Measurements from ENCODE around the gene ATP13A2.

Gene ATP13A2, protein sequence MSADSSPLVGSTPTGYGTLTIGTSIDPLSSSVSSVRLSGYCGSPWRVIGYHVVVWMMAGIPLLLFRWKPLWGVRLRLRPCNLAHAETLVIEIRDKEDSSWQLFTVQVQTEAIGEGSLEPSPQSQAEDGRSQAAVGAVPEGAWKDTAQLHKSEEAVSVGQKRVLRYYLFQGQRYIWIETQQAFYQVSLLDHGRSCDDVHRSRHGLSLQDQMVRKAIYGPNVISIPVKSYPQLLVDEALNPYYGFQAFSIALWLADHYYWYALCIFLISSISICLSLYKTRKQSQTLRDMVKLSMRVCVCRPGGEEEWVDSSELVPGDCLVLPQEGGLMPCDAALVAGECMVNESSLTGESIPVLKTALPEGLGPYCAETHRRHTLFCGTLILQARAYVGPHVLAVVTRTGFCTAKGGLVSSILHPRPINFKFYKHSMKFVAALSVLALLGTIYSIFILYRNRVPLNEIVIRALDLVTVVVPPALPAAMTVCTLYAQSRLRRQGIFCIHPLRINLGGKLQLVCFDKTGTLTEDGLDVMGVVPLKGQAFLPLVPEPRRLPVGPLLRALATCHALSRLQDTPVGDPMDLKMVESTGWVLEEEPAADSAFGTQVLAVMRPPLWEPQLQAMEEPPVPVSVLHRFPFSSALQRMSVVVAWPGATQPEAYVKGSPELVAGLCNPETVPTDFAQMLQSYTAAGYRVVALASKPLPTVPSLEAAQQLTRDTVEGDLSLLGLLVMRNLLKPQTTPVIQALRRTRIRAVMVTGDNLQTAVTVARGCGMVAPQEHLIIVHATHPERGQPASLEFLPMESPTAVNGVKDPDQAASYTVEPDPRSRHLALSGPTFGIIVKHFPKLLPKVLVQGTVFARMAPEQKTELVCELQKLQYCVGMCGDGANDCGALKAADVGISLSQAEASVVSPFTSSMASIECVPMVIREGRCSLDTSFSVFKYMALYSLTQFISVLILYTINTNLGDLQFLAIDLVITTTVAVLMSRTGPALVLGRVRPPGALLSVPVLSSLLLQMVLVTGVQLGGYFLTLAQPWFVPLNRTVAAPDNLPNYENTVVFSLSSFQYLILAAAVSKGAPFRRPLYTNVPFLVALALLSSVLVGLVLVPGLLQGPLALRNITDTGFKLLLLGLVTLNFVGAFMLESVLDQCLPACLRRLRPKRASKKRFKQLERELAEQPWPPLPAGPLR

DNA sequence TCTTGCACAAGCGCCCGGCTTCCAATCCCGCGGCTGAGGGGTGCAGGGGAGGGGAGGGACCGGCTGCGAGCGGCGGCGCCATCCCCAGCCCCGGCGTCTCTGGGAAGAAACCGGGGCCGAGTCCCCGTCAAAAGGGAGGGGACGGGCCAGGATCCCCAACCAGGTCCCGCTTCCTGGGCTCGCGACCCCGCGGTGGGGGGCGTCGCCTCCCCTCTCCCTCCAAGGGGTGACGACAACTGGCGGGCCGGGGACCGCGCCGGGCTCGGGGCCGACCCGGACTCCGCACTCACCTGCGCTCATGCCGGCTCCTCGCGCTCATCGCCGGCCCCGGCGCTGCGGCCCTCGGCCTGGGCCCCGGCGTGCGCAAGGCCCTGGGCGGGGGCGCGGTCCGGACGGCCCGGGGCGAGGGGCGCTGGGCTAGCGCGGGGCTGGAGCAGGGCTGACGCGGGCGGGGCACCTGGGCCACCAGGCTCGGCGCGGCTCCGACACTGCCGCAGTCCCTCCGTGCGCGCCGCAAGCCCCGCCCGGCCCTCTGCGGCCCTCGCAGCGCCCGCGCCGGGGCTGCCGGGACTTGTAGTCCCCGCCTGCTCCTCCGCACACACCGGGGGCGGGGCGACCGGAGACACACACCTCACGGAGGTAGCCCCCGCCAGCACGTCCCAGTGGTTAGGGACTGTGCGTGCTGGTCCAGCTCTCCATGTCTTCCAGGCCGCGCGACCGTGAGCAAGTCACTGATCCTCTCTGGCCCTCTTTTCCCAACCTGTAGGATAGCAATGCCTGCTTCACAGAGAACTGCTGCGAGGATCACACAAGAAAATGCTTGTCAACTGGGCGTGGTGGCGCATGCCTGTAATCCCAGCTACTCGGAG lies at the start of gene ATP13A2:
ATP13A2 (minus strand) TSS at position 490 of the 869 bp plus-strand sequence; CDS start at position 300, 190 bp downstream.
- in situ Hi-C loops (cut with MboI; ENCODE audit: low sequenced_read_pairs), result no loop called here

DNA sequence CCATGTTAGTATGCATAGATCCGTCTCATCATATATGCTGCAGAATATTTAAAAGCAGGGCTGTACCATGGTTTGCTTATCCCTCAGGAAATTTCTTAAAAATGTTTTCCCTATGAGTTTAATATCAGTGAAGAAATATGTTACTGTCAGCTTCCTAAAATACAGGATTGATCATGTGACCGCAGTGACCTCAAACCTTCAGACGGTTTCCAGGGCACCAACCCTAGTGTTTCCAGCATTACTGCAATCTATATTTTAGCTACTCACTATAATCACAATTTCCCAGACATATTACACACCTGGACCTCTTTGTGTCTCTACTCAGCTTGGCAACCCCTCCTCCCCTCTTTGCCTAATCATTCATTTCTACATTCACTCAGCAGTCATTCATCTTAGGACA lies 49.8 kb upstream of the ATP13A2 start:
- in situ Hi-C loops (cut with MboI; ENCODE audit: low sequenced_read_pairs), result no loop called here

GRCh38 chr1:17060306-17060749 lies 48.6 kb upstream of the ATP13A2 start:
- in situ Hi-C loops (cut with MboI; ENCODE audit: low sequenced_read_pairs), result no loop called here

GRCh38 chr1:17059391-17060305 lies 47.9 kb upstream of the ATP13A2 start:
- in situ Hi-C loops (cut with MboI; ENCODE audit: low sequenced_read_pairs), result no loop called here

- in situ Hi-C loops (cut with MboI; ENCODE audit: low sequenced_read_pairs), result no loop called here
Measured at GRCh38 chr1:17056551-17056950, 44.8 kb upstream of the ATP13A2 start.

GRCh38 chr1:17055801-17056200 lies 44.1 kb upstream of the ATP13A2 start:
- in situ Hi-C loops (cut with MboI; ENCODE audit: low sequenced_read_pairs), result no loop called here

DNA sequence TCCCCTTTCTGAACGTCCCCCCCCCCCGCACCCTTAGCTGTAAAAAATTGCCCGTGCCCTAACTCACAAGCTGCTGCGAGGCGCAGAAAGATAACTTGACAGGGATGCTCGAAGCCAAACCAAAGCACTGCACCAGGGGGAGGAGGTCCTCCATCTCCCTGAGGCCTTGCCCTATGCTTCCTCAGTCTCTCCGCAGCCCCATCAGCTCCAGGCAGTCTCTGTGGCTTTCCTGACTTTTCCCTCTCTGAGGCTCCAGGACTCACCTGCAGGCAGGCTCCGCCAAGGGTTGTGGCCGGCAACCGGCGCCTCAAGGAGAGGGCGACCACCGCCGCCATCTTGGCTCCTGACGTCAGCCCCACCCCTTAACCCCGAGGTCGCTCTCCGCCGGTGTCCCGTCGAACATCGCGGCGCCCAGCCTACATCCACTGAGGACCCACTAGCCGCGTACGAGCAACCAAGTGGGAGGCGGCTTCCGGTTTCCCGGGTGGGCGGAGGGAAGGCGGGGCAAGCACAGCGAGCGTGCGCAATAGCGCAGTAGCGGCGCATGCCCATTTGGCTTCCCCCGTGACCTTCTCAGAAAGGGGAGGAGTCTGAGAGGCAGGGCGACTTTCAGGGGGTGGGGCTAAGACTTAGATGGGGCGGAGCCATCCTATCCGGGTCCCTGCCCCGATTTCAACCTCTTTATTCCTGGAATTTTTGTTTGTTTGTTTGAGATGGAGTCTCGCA lies 42.1 kb upstream of the ATP13A2 start, which contains the start of gene SDHB:
SDHB (minus strand) TSS at position 348 of the 726 bp plus-strand sequence; CDS start at position 335, 13 bp downstream.
- in situ Hi-C loops (cut with MboI; ENCODE audit: low sequenced_read_pairs), result no loop called here

DNA sequence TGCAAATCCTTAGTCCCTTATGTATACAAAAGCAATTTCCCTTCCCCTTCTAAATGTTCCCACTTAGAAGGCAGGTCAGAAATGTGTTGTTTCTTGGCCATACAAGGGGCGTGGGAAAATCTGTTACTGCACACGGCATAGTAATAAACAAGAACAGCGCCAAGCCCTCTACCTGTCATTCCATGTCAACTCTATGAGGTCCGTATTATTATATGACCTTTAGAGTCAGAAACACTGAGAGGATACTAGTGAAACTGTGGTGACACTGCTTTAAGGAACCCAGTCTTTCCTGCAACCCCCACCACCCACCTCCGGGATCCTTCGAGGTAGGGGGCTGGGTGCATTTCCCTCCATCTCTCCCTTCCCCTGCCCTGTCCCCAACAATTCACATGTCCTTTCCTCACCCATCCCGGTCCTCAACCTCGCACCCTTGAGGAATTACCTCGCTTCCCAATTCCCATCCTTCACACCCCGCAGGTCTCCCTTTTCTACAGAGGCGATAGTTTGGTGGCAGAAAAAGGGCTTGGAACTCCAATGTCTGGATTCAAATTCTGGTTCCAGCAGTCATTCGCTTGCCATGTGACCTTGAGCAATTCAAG lies 41.5 kb upstream of the ATP13A2 start:
- in situ Hi-C loops (cut with MboI; ENCODE audit: low sequenced_read_pairs), result no loop called here

DNA sequence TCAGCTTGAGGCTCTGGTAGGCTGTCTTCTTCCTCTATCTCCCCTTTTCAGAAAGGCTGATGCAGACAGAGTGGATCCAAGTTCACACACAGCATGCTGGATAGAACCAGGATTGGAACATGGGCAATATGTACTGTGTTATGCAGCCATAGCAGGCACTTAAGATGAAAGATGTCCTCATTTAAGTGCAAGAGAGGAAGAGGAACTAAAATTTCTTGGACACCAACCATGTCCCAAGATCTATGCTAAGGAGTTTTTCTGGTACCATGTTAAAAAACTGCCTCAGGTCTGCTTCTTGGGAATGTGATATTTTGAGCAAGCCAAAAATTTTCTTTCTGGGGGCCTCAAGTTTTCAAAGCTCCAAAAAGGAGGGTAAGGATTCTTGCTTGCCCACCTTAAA lies 40.9 kb upstream of the ATP13A2 start:
- in situ Hi-C loops (cut with MboI; ENCODE audit: low sequenced_read_pairs), result no loop called here

DNA sequence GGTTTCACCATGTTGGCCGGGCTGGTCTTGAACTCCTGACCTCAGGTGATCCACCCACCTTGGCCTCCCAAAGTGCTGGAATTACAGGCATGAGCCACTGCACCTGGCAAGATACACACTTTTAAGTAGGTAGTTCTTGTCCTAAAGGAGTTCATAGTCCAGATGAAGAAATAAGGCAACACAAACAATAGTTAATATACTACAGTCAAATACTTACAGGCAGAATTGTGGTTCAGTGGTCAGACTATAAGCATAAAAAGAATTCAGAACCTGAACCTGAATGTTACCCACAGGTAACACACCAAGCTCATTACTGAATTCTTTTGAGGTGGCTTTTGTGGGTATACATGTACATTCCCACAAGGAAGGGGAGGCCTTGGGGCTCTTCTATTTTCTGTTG lies 40.3 kb upstream of the ATP13A2 start:
- in situ Hi-C loops (cut with MboI; ENCODE audit: low sequenced_read_pairs), result no loop called here

- in situ Hi-C loops (cut with MboI; ENCODE audit: low sequenced_read_pairs), result loop anchor here (10.0 kb wide), 2 partner anchors 83 to 433 kb away; partner anchors contain the start of gene NBPF1
Measured at GRCh38 chr1:17047924-17048323, 36.2 kb upstream of the ATP13A2 start.

DNA sequence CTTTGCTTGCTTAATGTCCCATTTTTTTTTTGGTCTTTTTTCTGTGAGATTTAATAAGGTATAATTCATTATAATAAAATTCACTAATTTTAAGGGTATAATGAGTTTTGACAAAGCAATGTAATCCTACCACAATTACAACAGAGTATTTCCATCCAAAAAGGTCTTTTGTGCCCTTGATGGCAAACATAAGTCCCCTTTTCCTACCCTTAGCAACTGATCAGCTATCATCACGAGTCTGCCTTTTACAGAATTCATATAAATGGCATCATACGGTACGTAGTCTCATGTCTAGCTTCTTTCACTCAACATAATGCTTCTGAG lies 34.6 kb upstream of the ATP13A2 start:
- in situ Hi-C loops (cut with MboI; ENCODE audit: low sequenced_read_pairs), result loop anchor here (10.0 kb wide), 2 partner anchors 81 to 431 kb away; partner anchors contain the start of gene NBPF1

GRCh38 chr1:17045634-17046333 lies 34.1 kb upstream of the ATP13A2 start:
- in situ Hi-C loops (cut with MboI; ENCODE audit: low sequenced_read_pairs), result loop anchor here (10.0 kb wide), 2 partner anchors 81 to 431 kb away; partner anchors contain the start of gene NBPF1

- in situ Hi-C loops (cut with MboI; ENCODE audit: low sequenced_read_pairs), result loop anchor here (10.0 kb wide), 2 partner anchors 80 to 430 kb away; partner anchors contain the start of gene NBPF1
Measured at GRCh38 chr1:17045150-17045549, 33.4 kb upstream of the ATP13A2 start.

GRCh38 chr1:17043676-17044075 lies 31.9 kb upstream of the ATP13A2 start:
- in situ Hi-C loops (cut with MboI; ENCODE audit: low sequenced_read_pairs), result loop anchor here (10.0 kb wide), 2 partner anchors 79 to 429 kb away; partner anchors contain the start of gene NBPF1

DNA sequence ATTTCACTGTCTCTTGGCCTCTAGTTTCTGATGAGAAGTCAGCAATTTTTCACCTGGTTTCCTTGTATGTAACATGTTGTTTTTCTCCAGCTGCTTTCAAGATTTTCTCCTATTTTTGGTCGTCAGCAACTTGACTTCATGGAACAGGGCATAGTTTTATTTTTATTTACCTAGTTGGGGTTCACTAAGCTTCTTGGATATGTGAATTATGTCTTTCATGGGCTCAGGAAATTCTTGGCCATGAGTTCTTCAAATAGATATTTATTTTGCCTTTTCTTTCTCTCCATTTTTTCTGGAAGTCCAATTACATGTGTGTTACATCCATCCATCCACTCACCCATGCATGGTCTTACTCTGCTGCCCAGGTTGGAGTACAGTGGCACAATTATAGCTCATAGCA lies 28.4 kb upstream of the ATP13A2 start:
- in situ Hi-C loops (cut with MboI; ENCODE audit: low sequenced_read_pairs), result loop anchor here (10.0 kb wide), 2 partner anchors 75 to 425 kb away; partner anchors contain the start of gene NBPF1

GRCh38 chr1:17039522-17039921 lies 27.8 kb upstream of the ATP13A2 start:
- in situ Hi-C loops (cut with MboI; ENCODE audit: low sequenced_read_pairs), result no loop called here
